Thyroid gland (tissue), 4 donors: Measurements from ENCODE around the gene SORCS2. TPM values are rescaled to one million over a fixed set of nuclear protein-coding genes. Genes with fewer than 3 reads are reported as not detected.

Source experiments
- DNase-seq, 2 donors: peaks; one replicate each; pipeline ENCODE4 v3.0.0-alpha.2; 2019
- H3K27ac ChIP-seq, 3 donors: fragments of 200-600 bp; sonication (generic); 1 replicate in 2 of 3; 2 replicates in 1 of 3; pipeline ENCODE4 v1.5.1; 2016 to 2019; ENCODE audit warnings: mild to moderate bottlenecking in 1 of 3, moderate library complexity in 1 of 3
- H3K27me3 ChIP-seq: fragments of 200-600 bp; sonication (generic); one replicate; pipeline ENCODE4 v1.5.1; 2019
- H3K36me3 ChIP-seq, 2 donors: fragments of 200-600 bp; sonication (generic); one replicate each; pipeline ENCODE4 v1.5.1; 2016 to 2019
- H3K4me1 ChIP-seq, 2 donors: fragments of 200-600 bp; sonication (generic); one replicate each; pipeline ENCODE4 v1.5.1; 2017 to 2019
- H3K4me3 ChIP-seq, 3 donors: fragments of 200-600 bp; sonication (generic); replicated peaks in 1 of 3; 1 replicate in 2 of 3; 2 replicates in 1 of 3; pipeline ENCODE4 v1.5.1; 2016; ENCODE audit warnings: mild to moderate bottlenecking in 1 of 3
- H3K9me3 ChIP-seq: fragments of 200-600 bp; sonication (generic); one replicate; pipeline ENCODE4 v1.5.1; 2017
- POLR2A ChIP-seq, 2 donors: fragments of 450-650 bp; IDR thresholded peaks; one replicate each; pipeline ENCODE4 v1.6.1; 2017; ENCODE audit warnings: antibody characterized with exemption in 2 of 2, mild to moderate bottlenecking in 2 of 2, moderate library complexity in 1 of 2
- WGBS, 2 donors: methylation state at CpG; one replicate each; pipeline ENCODE4 v1.1.5; 2017; 5-methylcytosine and 5-hydroxymethylcytosine counted together
- intact Hi-C: fragments of 100-400 bp; cut with DNase I; formaldehyde crosslinking; loops from one replicate; pipeline ENCODE4 v1.15.1; 2023
- total RNA-seq, 4 donors: library from RNA; depleted of rRNA; stranded (reverse); fragments of >200 nt; gene quantifications; one replicate each; pipeline ENCODE4 v1.2.3, GENCODE V29; 2016
- TF ChIP-seq, protein P1 (sequence below), 6 experiments: fragments of 200-600 bp in 3 of 6; fragments of 450-650 bp in 3 of 6; sonication (generic) in 3 of 6; IDR thresholded peaks; one replicate each; pipeline ENCODE4 v1.5.1; 2016 to 2019; ENCODE audit warnings: antibody characterized with exemption in 6 of 6, mild to moderate bottlenecking in 2 of 6, inconsistent platforms in 1 of 6, moderate library complexity in 1 of 6

SORCS2 gene
- total RNA-seq, 4 donors from 2014 or later, result 1.7 to 13.6 (median 3.6) TPM

DNA sequence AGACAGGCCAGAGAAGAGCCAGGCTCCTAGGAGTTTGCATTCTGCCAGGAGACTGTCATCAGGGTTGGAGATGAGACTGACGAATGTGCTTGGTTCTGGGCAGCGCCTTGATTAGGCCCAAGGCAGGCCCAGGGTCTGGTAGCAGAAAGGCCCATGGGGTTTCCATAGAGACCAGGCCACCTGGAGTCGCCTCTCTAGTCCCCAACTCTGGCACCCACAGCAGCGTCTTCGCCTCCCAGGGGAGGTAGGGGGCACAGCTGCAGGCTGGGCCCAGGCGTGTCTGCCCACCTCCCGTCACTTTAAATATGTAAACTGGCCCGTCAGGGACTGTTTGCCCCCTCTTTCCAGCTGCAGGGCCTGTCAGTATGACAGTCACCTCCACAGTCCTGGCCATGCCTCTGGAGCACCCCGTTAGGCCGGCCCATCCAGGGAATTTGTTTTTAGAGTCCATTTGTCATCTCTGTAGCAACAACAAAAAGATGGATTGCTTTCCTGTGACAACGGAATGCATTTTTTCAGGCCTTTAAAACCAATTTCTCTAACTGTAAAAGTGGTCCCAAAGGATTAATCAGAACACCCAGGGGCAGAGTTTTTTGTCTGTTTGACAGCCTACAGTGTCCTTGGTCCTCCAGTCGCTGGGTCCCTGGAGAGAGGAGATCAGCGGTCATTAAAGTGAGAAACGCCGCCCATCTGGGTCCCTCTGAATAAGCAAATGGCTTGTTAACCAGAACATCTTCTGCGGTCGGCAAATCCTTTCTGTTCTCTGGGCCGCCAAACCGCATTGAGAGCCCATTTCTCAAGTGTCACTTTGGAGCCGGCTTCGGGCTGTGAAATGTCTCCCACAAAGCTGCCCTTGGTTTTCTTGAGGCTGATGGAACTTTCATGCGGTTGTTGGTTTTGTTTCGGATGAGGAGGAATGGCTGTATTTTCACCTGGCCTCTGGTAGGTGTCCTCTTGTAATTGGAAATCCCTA lies 395.4 kb downstream of the SORCS2 start:
- no peak overlapping the region for H3K27ac ChIP-seq
- intact Hi-C loops, result no loop called here
- H3K36me3 ChIP-seq, result no peaks in the 10 kb centered on the region
- no peaks in the 10 kb centered on the region for H3K4me1 ChIP-seq
- WGBS, 2 donors, result 62 to 63% methylated on average over 19 to 23 of the region's 23 CpGs
- TF ChIP-seq POLR2A (IDR thresholded peaks at IDR 0.05), result no peak
- H3K27me3 ChIP-seq, result no peaks in the 10 kb centered on the region
- H3K9me3 ChIP-seq, result no peaks in the 10 kb centered on the region
- no peak for DNase-seq
- H3K4me3 ChIP-seq, result no peak overlapping the region

DNA sequence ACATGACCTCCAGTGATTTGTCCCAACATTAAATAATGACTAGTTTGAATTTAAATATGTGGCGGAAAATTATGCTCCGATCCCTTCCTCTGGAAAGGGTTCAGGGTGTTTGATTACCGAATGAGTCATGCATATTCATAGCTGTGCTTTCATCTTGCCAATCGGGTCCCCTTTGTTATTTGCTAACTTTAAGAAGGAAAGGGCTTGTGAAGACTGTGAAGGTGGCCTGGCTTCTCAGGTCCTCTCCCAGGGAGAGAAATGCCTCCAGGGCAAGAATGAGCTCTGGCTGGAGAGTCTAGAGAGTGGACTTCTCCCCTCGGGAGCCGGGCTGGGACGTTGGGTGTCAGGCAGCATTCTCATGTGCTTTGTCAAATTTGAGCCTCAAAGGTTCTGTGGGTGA lies 397.9 kb downstream of the SORCS2 start:
- 60 to 74% methylated on average over 7 of the region's 7 CpGs for WGBS, 2 donors
- intact Hi-C loops, result no loop called here
- no peak for DNase-seq
- no peaks in the 10 kb centered on the region for H3K36me3 ChIP-seq
- no peak overlapping the region for H3K27ac ChIP-seq
- no peaks in the 10 kb centered on the region for H3K27me3 ChIP-seq
- H3K4me1 ChIP-seq, result no peaks in the 10 kb centered on the region
- no peak overlapping the region for H3K4me3 ChIP-seq
- no peaks in the 10 kb centered on the region for H3K9me3 ChIP-seq
- no peak for TF ChIP-seq POLR2A (IDR thresholded peaks at IDR 0.05)
- TF ChIP-seq, protein P1, sequence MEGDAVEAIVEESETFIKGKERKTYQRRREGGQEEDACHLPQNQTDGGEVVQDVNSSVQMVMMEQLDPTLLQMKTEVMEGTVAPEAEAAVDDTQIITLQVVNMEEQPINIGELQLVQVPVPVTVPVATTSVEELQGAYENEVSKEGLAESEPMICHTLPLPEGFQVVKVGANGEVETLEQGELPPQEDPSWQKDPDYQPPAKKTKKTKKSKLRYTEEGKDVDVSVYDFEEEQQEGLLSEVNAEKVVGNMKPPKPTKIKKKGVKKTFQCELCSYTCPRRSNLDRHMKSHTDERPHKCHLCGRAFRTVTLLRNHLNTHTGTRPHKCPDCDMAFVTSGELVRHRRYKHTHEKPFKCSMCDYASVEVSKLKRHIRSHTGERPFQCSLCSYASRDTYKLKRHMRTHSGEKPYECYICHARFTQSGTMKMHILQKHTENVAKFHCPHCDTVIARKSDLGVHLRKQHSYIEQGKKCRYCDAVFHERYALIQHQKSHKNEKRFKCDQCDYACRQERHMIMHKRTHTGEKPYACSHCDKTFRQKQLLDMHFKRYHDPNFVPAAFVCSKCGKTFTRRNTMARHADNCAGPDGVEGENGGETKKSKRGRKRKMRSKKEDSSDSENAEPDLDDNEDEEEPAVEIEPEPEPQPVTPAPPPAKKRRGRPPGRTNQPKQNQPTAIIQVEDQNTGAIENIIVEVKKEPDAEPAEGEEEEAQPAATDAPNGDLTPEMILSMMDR (IDR thresholded peaks at IDR 0.05), result no peak

DNA sequence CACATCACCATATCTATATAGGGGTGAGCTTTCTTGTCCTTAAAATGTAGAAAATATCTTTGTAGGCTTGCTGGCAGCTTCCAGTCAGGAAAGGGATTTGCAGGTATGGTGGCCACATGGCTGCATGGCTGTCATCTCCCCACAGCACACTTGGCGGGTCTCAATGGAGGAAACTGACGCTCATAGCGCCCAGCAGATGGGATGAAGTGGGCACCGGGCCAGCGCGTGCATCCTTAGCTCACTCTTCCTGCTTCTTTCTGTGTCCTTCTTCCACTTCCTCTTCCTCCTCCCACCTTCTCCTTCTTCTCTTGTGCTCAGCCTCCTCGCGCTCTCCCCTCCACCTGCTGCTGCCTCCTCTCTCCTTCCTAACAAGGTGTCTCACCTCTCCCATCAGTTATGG lies 398.6 kb downstream of the SORCS2 start:
- DNase-seq, result no peak
- Histone ChIP-seq H3K36me3 (no peaks in the 10 kb centered on the region), H3K4me3 (no peak overlapping the region), H3K9me3 (no peaks in the 10 kb centered on the region), H3K4me1 (peaks cover 0 to under 1% of the 10 kb centered on the region in 2 donors), H3K27me3 (no peaks in the 10 kb centered on the region), H3K27ac (no peak overlapping the region)
- 82 to 88% methylated on average over 8 of the region's 8 CpGs for WGBS, 2 donors
- intact Hi-C loops, result no loop called here
- TF ChIP-seq, protein P1 (IDR thresholded peaks at IDR 0.05), result no peak
- no peak for TF ChIP-seq POLR2A (IDR thresholded peaks at IDR 0.05)

DNA sequence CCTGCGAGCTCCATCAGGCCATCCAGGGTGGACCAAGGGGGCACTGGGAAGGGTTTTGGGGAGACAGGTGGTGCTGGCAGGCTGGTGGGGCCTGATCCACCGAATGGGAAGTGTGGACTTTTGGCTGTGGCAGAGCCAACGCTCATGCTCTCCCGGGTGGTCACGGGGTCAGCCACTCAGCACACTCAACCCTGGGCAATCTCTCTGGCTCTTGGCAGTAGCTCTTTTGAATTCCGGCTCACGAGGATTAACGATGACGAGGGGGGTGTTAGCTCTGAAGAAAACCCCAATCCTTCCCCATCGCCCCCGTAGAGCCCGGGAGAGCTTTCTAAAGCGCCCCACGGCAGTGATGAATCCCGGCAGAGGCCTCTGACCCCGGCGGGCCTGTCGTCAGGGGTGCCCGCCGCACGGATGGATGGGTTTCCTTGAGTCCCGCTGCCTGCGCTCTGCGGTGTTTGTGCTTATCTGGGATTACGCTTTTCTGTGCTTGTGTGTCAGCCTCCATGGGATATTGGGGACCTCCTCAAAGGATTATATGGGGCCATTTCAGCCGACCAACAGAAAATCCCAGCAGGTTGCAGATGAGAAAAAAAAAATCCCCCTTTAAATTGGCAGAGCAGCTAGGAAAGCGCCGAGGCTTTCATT lies 399.2 kb downstream of the SORCS2 start:
- H3K27me3 ChIP-seq, result no peaks in the 10 kb centered on the region
- no peak for TF ChIP-seq POLR2A (IDR thresholded peaks at IDR 0.05)
- TF ChIP-seq, protein P1 (IDR thresholded peaks at IDR 0.05), result no peak
- WGBS, 2 donors, result 92 to 93% methylated on average over 14 to 26 of the region's 28 CpGs
- H3K27ac ChIP-seq, result no peak overlapping the region
- H3K36me3 ChIP-seq, result no peaks in the 10 kb centered on the region
- DNase-seq, result no peak
- intact Hi-C loops, result no loop called here
- no peak overlapping the region for H3K4me3 ChIP-seq
- no peaks in the 10 kb centered on the region for H3K9me3 ChIP-seq
- H3K4me1 ChIP-seq, result peaks cover 0 to 7% of the 10 kb centered on the region in 2 donors

DNA sequence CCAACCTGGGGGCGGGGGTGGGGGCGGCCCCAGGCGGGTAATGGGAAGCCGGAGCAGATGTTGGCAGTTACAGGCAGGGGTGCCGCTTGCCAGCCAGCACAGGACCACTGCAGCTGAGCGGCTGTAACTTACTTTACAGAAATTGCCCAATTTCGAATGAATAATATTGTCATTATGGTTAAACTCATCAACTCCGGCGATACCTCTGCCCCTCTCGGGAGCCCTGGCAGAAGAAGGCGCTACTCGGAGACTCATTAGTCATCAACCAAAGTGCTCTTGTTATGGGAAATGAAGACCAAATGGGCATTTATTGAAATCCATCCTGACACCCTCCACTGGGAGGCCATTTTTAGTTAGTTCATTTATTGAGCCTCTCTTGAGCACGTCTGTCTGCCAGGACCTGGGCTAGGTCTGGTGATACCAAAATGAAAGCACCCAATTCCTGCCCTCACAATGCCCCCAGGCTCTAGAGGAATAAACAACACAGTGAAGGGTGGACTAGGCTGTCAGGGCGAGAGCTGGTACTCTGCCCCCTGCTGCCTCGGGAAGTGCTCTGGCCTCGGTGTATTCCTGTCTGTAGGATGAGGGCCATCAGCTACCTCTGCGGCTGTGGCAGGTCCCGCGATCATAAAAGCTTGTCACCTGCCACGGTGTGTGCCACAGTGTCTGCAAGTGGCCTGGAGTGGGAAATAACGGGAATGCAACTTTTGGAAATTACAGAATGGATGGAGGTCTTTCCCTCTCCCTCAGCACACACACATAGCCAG lies 401.5 kb downstream of the SORCS2 start:
- peaks cover 8 to 18% of the 10 kb centered on the region in 2 donors for H3K4me1 ChIP-seq
- H3K36me3 ChIP-seq, result no peaks in the 10 kb centered on the region
- TF ChIP-seq POLR2A (IDR thresholded peaks at IDR 0.05), result no peak
- TF ChIP-seq, protein P1 (IDR thresholded peaks at IDR 0.05), result no peak
- intact Hi-C loops, result no loop called here
- no peak for DNase-seq
- 72 to 86% methylated on average over 19 of the region's 21 CpGs for WGBS, 2 donors
- H3K9me3 ChIP-seq, result no peaks in the 10 kb centered on the region
- no peak overlapping the region for H3K27ac ChIP-seq
- no peaks in the 10 kb centered on the region for H3K27me3 ChIP-seq
- H3K4me3 ChIP-seq, result no peak overlapping the region
